GM19324 (cell line): ENCODE measurements around the gene SBSN.

Experiments
- ATAC-seq: cut with Tn5 transposase; IDR thresholded peaks from one replicate; pipeline ENCODE4 v1.9.1; 2021; ENCODE audit warnings: mild to moderate bottlenecking, moderate library complexity; ENCODE audit not compliant: unreplicated experiment, low FRiP score

Gene SBSN

GRCh38 chr19:35534803-35535480 lies 6.8 kb upstream of the SBSN start:
- ATAC-seq = no peak

- no peak for ATAC-seq
Observed at GRCh38 chr19:35533822-35534392, 5.8 kb upstream of the SBSN start.

DNA sequence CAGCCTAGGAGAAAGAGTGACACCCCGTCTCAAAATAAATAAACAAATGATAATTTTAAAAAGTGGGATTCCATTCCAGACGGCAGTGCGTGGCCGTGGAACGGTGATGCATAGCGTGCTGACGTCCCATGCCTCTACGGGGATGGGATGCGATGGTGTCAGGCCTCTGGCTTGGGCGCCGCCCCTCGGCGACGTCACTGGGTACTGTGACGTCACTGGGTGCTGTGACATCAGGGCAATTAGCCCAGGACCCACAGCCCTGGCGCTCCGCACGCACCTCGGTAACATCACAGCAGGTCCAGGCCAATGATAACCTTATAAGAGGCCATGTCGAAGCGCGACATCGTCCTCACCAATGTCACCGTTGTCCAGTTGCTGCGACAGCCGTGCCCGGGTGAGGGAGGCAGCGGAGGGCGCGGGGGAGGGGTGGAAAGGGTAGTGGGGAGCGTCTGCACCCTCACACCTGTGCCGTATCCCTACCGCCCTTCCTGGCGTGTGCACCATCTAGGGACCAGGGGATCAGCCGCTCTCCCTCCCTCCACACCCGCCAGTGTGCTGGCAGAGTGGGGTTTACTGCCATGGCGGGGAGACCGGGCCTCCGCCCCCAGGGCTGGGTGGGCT lies 5.2 kb upstream of the SBSN start, which contains the start of gene GAPDHS:
Gene GAPDHS (plus strand): TSS at position 256 of the 621 bp plus-strand sequence. CDS start 72 bp downstream, at position 328.
- no peak for ATAC-seq

GRCh38 chr19:35531291-35531690 lies 3.2 kb upstream of the SBSN start:
- ATAC-seq = no peak

DNA sequence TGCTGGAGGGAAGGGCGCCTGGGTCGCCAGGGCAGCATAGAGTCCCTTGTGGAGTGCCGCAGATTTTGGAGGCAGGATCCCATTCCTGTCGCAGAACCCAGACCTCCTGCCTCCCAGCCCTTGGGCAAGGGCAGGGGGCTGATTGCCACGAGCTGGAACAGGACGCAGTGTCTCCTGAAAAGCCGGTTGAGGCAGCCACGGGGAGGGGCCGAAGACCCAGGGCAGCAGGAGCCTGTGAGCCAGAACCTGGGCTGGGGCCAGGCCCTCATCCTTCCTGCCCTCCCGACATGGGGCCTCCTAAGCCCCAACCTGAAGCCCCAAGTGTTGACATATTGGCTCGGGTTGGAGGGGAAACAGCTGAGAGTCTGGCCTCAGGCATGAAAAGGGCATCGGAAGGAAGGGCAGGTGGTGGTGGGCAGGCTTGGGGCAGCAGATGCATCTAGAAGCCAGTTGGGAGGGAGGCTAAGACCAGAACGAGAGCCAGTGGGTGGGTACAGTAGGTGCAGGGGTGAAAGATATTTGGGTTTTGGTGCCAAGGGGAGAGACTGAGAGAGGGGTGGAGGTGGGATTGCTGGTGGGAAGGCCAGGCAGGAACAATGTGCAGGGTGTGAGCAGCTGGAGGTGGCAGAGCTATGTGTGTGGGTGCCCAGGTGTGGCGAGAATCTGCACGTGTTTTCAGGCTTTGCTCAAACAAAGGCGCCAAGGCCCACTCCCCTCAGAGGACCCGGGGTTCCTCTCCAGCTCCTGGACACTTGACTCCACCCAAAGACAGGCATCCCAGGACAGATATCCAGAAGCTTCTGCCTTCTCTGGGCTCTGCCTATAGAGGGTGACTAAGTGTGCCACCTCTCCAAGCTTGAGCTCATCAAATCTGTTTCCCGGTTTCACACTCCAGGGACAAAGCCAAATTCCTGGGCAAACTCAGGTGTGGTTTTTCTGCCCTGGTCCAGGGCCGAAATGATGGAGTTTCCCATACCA lies 1.4 kb upstream of the SBSN start:
- ATAC-seq = no peak

DNA sequence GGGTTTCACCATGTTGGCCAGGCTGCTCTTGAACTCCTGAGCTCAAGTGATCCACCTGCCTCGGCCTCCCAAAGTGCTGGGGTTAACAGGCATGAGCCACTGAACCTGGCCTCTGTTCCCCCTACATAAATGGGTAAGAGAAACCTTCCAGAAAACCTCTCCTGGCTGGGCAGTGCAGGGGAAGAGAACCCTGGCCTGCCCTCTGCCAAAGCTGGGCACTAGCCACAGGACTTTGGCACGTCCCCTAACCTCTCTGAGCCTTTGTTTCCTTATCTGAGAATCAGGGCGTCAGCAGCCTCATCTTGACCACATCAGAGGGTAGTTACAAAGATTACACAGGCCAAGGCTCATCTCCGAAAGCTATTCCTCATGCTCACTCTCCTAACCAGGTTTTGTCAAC lies 2.2 kb downstream of the SBSN start:
- ATAC-seq = no peak

DNA sequence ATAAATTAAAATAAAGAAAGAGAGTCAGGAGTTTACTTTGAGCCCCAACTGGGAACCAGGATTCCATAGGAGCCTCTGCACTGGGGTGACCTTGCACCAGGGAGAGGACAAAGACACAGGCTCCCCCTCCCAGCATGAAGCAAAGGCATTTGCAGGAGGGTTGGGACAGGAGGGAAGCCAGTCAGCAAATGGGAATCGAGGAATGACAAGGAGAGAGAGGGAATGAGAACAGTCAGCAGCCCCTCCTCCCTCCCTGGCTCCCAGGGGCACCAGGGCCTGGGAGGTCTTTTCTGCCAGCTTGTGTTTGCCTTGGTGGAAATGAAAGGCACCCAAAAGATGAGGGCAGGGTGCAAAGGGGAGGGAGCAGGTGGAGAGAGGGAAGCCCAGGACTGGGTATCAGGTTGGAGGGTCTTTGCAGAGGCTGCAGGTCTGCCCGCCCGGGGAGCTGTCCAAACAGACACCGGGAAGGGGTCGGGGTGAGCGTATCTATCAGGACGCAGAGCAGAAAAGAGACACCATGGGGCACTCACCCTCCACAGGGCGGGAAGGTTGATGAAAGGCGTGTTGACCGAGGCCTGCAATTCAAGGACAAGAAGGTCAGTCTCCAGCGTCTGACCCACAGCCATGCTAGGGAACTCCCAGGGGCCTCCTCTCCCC lies 3.8 kb downstream of the SBSN start:
- no peak for ATAC-seq

DNA sequence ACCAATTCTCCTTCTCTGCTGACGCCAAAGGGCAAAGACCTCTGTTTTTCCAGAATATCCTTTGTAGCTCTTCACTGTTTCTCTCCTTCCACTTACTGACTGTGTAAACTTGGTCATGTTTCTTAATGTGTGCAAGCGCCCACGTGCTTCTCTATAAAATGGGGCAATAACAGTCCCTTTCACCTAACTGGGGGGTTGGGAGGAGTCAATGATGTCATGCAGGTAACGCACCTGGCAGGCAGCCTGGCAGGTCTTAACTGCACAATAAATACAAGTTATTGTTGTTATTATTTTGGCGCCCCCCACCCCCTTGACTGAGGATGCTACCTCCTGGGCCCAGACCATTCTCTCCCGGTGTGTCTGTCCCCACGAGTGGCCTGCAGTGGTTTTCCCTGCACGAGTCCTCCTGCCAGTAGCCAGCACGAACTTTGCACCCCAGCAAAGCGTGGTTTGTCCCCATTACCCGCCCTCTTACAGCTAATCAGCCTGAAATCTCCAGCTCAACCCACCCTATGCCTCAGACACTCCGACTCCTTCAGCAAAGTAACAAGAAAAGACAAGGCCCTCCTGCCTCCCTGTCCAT lies 5.3 kb downstream of the SBSN start:
- ATAC-seq = no peak

GRCh38 chr19:35521124-35521743 lies 6.9 kb downstream of the SBSN start:
- ATAC-seq = no peak

- no peak for ATAC-seq
Observed at GRCh38 chr19:35519291-35519690, 8.8 kb downstream of the SBSN start.

GRCh38 chr19:35518313-35518712 lies 9.8 kb downstream of the SBSN start:
- no peak for ATAC-seq

- no peak for ATAC-seq
Observed at GRCh38 chr19:35517342-35517741, 10.8 kb downstream of the SBSN start.

DNA sequence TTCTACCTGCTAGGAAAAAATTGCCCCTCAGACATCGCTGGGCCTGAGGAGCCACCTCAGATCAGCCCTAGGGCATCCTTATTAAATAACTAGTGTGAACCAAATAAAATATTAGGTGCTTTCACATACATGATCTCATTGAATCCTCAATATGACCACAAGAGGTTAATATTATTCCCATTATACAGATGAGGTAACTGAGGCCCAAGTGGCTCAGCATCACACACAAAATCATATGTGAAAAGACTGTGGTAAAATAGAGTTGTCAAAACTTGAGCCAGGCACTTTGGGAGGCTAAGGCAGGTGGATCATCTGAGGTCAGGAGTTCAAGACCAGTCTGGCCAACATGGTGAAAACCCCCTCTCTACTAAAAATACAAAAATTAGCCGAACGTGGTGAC lies 11.8 kb downstream of the SBSN start:
- ATAC-seq = no peak

GRCh38 chr19:35514282-35514809 lies 13.8 kb downstream of the SBSN start:
- ATAC-seq = no peak

- no peak for ATAC-seq
Observed at GRCh38 chr19:35513628-35514281, 14.4 kb downstream of the SBSN start, which contains the start of gene DMKN. Gene DMKN, minus strand, starts transcription at chr19:35513649. Its CDS starts 174 bp downstream, at chr19:35513475.

GRCh38 chr19:35512831-35513627 lies 15.1 kb downstream of the SBSN start:
- ATAC-seq = no peak

- ATAC-seq = no peak
Observed at GRCh38 chr19:35511337-35511736, 16.8 kb downstream of the SBSN start.

GRCh38 chr19:35510626-35510964 lies 17.5 kb downstream of the SBSN start:
- ATAC-seq = no peak
